OCI-M2 (cell line): ENCODE measurements around the gene TMEM121B.
"Not testable (repeated sequence)": the region's sequence is repeated elsewhere in the genome, so short reads cannot be mapped to it uniquely, and the experiment has no call there.

Experiments used
- DNase-seq: peaks from one replicate; lab custom pipeline; 2025; ENCODE audit not compliant: unreplicated experiment; lab: John Stamatoyannopoulos, UW

TMEM121B gene

DNA sequence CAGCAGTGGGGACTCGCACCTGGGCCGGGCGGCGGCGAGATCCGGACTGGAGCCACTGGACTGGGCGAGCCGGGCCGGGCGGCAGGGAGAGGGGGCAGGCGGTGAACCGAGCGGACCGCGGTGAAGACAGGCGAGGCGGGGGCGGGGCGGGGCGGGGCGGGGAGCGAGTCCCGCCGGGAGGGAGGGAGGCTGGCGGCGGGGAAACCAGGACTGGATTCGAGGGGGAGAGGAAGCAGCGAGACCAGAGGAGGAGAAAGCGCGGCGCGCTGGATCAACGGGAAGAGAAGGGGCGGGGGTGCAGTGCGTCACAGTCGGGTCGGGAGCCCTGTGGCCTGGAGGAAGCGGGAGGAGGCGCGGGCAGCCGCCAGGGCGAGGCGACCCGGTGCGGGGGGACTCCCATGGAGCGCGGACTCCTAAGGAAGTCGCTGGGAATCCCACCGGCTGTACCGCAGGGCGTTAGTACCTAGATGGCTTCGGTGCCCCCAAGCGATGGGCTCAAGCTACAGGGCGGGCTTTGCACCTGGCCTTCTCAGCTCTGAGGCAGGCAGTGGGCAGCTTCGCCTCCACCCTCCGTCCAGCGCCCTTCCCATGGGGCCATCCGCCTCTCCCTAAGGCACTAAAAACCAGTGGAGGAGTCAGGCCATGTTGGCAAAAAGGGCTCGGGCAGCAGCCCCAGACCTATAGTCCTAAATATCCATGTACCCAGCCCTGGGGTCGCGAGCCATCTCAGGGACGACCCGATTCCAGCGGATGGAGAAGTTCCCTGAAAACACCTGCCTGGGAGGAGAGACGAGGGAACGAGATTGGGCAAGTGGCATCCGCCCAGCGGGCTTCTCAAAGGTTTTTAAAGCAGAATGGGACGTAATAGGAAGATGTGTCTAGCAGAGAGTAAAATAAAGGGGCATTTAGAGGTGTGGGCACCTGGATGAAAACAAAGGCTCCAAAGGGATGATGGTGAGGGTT, at the start of gene TMEM121B:
Gene TMEM121B, minus strand, starts transcription at position 128 of the 963 bp plus-strand sequence. CDS start 233 bp downstream, outside the sequence.
- DNase-seq = no peak

DNA sequence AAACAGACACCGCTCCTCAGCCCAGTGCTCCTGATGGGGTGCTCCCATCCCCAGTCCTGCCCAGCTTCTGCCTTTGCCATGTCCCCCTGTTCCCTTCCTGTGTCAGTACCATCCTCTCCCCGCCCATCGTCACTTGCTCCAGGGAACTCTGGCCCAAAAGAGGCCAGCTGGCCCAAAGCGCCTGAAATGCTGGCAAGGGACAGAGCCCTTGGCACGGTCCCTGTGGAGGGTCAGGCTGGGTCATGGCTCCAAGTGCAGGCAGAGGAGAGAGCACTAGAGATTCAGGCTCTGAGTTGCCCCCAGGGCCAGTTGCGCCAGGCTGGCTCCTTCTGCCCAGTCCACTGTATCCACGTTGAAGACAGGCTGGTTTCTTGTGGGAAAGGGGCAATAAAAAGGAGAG, 46.3 kb upstream of the TMEM121B start:
- no peak for DNase-seq

DNA sequence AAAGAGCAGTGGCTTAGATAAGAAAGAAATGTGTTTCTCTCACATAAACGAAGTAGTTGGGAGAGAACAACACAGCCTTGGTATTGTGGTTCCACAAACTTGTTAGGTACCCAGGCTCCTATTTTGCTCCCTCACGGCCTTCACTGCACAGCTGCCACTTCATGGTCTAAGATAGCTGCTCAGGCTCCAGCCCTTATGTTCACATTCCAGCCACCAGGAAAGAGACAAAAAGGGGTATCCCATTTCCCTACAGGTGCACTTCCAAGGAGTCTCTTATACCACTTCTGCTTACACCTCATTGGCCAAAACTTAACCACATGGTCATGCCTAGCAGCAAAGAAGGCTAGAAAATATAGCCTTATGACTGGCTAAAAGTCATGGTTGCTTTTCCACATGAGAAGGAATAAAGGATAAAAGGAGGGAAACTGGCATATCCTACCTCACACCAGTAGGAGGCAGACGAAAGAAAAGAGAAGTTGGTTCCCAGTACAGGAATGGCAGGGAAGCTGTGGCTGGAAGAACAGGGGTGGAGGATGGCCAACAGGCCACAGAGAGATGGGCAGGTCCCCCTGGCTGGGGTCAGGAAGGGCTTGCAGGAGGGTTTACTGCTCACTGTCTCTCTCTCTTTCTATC, 43.3 kb upstream of the TMEM121B start:
- DNase-seq = no peak

DNA sequence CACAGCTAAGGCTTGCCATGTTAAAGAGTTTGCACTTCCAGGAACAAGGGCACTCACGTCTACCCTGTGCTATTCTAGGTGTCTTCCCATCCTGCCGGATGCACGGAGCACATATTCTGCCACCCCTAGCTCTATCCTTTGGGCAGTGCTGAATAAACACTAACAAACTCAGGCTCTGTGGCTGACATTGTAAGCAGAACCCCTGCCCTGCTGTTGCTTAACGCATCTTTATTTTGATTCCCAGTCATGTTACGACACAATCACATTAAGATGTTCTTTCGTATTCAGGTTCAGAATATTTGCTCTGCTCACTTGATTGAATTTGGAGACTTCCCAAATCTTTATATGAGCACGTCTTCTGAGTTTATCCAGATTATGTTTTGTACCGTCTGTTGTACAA, 41.6 kb upstream of the TMEM121B start:
- no peak for DNase-seq

DNA sequence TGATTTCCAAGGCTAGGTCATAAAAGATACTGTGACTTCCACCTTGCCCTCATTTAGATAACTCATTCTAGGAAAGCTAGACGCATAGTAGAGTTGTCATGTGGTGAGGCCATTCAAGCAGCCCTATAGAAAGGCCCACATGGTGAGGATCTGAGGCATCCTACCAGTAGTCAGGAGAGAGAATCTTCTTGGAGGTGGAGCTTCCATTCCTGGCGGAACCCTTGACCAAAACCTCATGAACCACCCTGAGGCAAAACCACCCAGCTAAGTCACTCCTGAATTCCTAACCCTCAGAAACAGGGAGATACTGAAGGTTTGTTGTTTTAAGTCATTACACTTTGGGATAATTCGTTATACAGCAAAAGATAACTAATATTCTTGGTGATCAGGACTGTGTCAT, 40.8 kb upstream of the TMEM121B start:
- no peak for DNase-seq

DNA sequence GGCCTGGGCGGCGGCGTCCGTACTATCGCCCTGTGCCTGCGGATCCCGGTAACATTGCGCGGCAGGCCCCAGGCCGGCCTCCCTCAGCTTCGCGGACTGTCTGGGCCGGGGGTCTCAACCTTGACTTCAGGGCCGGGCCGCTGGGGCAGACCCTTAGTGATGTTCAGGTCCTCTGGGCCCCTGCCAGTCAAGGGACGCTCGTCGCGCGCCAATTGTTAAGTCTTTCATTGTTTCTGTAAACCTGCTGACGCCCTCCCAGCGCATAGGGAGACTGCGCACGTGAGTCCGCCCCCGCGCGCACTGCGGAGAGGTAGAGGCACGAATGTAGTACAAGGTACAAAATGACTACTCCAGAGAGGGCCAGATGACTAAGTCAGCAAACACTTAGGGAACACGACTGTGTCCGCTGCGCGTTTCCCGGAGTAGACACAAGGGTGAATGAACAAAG, 38.4 kb upstream of the TMEM121B start:
- DNase-seq = no peak

DNA sequence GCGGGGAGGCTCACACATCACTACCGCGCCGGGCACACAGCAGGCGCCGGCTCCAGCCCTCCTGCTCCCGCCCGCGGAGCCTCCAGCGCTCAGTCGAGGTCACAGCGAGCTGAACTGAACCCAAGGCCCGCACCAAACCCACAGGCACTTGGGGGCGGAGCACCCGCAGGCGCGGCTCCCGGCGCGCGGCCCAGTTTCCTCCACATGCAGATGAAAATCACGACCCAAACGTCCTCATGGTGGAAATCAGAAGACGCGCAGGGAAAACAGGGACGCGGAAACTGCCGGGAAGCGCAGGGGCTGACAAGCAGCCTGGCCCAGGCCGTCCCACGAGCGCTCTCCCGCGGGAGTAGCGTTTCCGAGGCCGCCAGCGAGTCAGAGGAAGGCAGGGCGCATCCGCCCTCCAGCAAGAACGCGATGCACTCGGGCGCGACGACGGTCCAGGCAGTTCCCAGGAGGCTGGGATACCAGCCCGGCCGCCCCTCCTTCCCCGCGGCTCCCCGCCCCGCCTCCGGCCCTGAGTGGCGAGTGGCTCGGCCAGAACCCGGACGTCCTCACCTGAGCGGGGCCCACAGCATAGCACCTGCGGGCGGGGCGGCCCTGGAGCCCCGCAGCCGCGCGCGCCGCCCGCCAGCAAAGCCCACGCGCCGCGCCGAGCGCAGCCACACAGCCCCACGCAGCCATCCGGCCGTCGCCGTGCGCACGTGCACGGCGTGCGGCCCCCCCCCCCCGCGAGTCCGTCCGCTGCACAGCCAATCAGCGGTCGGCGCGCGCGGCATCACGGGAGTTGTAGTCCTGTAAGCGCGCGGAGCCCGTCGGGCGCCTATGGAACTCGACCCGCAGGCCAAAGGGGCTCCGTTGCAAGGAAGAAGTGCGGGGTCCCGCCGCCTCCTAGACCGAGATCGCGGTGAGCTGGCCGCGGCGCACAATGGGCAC, 37.7 kb upstream of the TMEM121B start, which contains the start of gene HDHD5:
Gene HDHD5, minus strand, starts transcription at position 710 of the 936 bp plus-strand sequence. Its CDS starts 26 bp downstream, at position 684.
- no peak for DNase-seq

DNA sequence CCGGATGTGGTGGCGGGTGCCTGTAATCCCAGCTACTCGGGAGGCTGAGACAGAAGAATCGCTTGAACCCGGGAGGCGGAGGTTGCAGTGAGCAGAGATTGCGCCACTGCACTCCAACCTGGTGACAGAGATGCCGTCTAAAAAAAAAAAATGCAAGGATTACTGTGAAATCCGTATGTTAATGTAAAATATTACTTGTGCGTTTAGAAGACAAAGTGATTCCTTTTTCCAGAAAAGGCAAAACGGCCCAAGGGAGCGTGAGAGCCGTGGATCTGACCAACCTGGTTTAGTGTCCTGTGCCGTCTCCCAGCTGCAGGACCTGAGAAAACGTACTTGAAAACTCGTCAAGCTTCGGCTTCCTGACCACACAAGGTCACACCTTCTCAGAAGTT, 37.0 kb upstream of the TMEM121B start:
- DNase-seq = no peak

DNA sequence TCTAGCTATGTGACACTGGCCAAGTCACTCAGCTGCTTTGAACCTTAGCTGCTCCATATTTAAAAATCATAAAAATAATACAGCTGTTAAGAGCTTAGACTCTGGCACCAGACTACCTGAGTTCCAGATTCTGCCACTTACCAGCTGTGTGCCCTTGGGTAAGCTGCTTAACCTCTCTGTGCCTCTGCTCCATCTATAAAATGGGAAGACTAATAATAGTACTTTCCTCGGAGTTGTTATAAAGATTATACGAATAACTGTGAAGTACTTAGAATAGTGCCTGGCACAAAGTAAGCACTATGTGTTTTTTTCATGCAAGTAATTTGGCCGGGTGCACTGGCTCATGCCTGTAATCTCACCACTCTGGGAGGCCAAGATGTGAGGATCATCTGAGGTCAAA, 36.6 kb upstream of the TMEM121B start:
- no peak for DNase-seq

DNA sequence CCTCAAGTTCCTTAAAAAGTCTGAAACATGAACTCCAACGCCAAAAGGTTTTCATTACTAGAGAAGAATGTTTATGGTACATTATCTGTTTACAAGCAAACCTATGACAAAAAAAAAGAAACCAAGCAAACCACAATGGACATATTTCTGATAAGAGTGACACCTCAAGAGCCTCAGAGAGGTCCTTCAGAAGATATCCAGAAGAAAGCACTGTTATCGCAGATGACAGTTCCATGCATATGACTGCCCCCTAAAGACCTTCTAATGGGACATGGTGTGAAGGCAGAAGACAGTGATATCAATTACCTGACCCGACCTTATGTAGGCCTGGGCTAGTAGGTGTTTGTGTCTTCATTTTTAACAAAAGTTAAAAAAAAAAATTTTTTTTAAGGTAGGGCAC, 34.8 kb upstream of the TMEM121B start:
- no peak for DNase-seq

DNA sequence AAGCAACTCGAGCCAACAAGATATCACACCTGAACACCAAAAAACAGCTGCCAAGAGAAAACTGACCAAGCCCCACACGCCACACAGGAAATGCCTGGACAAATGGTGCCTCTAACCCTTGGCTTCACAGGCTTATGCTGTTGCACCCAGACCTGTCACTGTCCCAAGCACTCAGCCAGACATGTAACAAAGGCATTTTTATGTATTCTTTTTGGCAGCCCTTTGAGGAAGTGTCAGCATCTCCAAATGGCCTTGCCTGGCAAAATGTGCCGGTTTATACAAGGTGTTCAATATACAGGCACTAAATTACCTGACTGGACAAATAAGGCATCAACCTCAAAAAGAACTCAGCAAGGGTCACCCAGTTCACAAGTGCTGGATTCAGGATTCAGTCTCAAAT, 31.8 kb upstream of the TMEM121B start:
- DNase-seq = no peak

DNA sequence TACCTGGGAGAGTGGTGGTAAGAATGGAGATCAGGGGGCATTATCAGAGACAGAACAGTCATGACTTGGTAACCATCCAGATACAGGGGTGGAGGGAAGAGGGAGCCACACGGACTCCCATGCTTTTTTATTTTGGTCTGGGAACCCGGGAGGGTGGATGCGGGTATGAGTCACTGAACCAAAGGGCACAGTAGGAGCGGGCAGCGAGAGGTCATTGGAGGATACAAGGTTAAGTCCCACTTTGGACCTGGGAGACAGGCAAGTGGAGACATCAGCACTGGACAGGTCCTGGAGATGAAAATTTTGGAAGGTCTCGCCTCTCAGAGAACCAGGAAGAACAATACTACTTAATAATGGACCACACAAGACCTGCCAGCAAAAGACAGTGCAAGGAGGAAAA, 31.2 kb upstream of the TMEM121B start:
- no peak for DNase-seq

DNA sequence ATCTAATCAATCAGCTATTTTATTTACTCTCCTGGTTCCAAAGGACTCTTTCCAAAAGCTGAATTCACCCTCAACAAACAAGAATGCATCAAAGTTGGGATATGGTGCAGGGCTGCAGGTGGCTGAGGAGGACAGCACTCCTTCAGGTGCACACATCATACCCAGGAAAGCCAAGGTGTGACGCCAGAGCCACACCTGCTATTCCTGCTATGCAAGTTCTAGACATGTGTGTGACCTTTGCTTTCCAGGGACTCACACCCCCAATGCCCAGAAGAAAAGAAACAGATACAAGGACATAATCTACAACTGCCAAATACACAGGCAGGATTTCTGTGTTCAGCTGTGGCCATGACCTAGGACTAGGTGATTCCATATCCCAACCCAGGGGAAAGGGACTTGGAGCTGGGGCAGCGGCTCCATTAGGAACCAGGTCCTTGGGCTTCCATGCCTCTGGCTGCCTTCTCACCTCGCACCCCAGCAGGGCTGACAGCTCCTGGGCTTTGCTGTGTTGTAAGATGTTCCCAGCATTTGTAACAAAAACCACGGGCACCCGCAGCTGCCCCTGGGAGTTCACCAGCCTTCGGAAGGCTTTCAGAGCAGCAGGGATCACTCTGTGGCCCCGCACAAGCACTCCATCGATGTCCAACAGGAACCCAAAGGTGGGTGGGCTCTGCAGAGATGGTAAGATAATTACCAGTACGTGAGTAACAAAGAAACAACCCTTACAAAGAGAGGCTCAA, 28.1 kb upstream of the TMEM121B start:
- DNase-seq = no peak

DNA sequence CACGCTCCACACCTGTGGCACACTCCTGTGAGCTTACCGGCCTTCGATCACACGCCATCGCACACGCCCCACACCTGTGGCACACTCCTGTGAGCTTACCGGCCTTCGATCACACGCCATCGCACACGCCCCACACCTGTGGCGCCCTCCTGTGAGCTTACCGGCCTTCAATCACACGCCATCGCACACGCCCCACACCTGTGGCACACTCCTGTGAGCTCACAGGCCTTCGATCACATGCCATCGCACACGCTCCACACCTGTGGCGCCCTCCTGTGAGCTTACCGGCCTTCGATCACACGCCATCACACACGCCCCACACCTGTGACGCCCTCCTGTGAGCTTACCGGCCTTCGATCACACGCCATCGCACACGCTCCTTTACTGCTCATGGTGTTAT, 26.3 kb upstream of the TMEM121B start:
- DNase-seq = not testable (repeated sequence)

DNA sequence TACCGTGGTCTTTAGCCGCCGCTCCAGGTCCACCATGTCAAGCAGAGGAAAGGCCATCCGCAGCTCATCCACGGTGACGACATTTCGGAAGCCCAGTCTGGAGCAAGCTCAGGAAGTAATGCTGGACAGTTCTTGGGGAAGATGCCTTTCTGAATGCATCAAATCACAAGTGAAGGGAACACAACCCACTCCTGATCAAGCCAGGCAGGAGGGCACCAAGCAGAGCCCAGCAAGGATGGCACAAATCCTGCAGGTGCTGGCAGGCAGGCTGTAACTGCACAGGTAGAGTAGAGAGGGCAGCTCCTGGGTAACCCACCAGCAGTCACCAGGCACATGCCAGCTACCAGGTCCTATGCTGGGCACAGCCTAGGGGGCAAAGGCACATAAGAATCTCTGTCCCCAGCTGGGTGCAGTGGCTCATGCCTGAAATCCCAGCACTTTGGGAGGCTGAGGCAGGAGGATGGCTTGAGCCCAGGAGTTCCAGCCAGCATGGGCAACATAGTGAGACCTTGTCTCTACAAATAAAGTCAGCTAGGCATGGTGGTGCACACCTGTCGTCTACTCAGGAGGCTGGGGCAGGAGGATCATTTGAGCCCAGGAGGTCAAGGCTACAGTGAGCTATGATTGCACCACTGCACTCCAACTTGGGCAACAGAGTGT, 24.0 kb upstream of the TMEM121B start:
- DNase-seq = no peak

DNA sequence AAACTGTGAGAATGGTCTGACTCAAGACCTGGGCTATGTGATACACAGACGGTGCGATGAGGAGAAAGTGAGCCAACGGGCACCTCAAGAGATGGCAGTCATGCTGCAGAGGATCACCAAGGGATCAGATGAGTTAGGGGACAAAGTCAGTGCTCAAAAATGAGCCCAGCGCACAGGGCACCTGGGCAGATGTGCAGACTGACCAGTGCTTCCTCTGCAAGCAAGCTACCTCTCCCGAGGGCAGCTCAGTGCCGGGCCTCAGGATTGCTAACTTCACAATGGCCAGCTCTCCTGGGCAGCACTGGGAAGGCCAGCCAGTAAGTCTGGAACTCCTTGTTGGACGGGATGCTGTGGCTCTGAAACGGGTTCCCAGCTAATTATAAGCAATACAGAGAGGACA, 22.7 kb upstream of the TMEM121B start:
- no peak for DNase-seq

DNA sequence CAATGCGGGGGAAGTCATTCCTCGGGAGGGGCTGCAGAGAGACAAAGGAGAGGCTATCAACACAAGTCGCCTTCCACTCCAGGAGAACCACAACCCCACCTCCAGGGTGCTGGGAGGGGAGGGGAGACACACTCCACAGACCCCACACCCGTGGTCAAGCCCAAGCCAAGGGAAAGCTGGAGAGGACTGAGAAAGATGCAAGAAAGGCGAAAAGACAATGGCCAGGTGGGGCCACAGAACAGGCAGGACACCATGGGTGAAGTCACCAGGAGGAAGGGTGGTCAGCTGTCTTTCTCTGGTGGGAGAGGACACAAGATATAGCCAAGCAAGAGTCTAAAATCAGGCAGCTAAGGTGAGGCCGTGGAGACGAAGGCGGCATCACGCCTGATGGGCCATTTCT, 21.9 kb upstream of the TMEM121B start:
- no peak for DNase-seq

DNA sequence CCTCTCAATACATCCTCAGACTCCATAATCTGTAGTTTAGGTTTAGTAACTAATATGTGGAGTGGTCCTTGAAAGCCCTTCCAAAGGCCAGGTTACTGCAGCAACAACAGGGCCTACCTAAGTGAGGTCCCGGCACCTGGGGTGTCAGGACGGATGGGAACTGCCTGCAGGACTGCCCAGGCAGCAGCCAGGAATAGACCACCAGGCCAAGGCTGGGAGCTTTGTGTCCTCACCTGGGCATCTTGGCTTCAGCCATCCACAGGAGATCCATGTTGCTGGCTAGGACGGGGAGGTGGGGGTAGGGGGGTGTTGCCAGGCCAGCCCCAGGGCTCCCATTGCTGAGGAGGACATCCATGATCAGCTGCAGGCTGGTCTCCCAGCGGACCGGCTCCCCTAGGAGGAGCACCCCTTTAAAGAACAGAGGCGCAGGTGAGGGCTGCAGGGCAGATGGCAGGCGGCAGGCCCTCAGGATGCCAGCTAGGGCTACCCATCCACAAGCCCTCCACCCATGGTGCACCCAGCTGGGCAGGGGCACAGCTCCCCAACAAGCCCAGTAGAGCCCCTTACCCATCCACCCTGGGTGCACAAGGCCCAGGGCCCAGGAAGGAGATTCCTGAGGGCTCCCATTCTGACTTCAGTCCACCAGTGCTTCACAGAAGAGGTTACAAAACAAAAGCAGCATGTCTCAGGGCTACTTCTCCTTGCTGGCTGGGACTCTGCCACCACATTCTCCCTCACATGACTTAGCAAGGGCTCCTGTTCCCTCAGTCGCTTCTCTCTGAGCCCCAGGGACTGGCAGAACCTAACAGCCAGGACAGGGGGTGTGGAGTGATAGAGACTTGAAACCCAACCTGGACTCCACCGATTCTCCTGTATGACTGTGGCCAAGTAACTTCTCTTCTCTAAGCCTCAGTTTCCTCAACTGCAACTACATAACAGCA, 19.9 kb upstream of the TMEM121B start:
- DNase-seq = no peak

DNA sequence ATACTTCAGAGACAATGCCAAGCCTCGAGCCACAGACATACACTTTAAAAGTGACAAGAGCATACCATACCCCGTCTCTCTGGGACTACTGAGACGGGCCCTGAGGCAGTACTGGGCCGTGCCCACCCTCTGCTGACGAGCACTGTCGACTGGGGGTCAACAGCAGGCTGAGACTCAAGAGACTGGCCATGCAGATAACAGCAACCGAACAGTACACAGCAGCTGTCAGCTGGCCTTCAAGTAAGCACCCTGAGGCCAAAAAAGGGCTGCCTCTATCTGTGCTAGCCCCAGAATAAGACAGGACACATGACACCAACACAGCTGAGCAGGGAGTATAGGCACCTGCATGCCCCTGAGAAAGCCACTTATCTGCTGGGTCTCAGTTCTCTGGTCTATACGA, 18.9 kb upstream of the TMEM121B start:
- DNase-seq = no peak
